PFSK-1 (cell line): Measurements from ENCODE around the gene SPG11.

Source experiments
- FOXP2 ChIP-seq: optimal IDR thresholded peaks from 2 replicates; pipeline ENCODE3; 2011; ENCODE audit warnings: borderline replicate concordance, control low read depth, inconsistent platforms; ENCODE audit not compliant: insufficient read depth; ENCODE audit errors: extremely low read length, extremely low read depth
- POLR2AphosphoS5 ChIP-seq: IDR thresholded peaks from 2 replicates; pipeline ENCODE4 v1.6.1; 2012; ENCODE audit warnings: low read depth, mild to moderate bottlenecking, control low read depth, low read length, moderate library complexity
- SIN3A ChIP-seq: IDR thresholded peaks from 2 replicates; pipeline ENCODE4 v1.6.1; 2012; ENCODE audit warnings: mild to moderate bottlenecking, low read length, moderate library complexity, borderline replicate concordance; ENCODE audit not compliant: insufficient read depth
- TAF1 ChIP-seq: IDR thresholded peaks from 2 replicates; pipeline ENCODE4 v1.6.1; 2012; ENCODE audit warnings: low read length, control low read depth, borderline replicate concordance; ENCODE audit not compliant: insufficient read depth
- TF ChIP-seq, protein P1 (sequence below), 2 experiments: IDR thresholded peaks; 2 replicates each; pipeline versions ENCODE4 v1.6.1 to v1.8.0; 2011 to 2012; ENCODE audit warnings: low read depth in 2 of 2, low read length in 2 of 2, control low read depth in 1 of 2, inconsistent platforms in 1 of 2, mild to moderate bottlenecking in 1 of 2, moderate library complexity in 1 of 2; ENCODE audit not compliant: insufficient read depth in 1 of 2

The SPG11 gene

DNA sequence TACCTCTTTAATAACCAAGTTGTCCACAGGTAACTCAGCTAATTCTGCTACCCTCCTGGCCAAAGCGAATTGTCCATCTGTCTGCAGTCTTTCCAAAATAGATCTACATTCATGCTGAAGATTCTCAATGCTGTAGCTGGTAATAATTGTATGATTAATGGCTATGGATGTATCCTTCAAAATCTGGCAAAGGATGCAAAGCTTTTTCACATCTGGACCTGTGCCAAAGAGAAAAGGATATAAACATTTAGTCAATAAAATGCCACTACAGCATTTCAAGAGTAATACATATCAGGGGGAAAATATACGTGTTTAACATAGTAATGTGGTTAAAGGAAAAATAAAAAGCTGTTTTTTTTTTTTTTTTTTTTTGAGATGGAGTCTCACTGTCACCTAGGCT, 77.8 kb downstream of the SPG11 start:
- TF ChIP-seq SIN3A (no peak), FOXP2 (no peak), TAF1 (no peak), POLR2AphosphoS5 (no peak)
- TF ChIP-seq, protein P1, sequence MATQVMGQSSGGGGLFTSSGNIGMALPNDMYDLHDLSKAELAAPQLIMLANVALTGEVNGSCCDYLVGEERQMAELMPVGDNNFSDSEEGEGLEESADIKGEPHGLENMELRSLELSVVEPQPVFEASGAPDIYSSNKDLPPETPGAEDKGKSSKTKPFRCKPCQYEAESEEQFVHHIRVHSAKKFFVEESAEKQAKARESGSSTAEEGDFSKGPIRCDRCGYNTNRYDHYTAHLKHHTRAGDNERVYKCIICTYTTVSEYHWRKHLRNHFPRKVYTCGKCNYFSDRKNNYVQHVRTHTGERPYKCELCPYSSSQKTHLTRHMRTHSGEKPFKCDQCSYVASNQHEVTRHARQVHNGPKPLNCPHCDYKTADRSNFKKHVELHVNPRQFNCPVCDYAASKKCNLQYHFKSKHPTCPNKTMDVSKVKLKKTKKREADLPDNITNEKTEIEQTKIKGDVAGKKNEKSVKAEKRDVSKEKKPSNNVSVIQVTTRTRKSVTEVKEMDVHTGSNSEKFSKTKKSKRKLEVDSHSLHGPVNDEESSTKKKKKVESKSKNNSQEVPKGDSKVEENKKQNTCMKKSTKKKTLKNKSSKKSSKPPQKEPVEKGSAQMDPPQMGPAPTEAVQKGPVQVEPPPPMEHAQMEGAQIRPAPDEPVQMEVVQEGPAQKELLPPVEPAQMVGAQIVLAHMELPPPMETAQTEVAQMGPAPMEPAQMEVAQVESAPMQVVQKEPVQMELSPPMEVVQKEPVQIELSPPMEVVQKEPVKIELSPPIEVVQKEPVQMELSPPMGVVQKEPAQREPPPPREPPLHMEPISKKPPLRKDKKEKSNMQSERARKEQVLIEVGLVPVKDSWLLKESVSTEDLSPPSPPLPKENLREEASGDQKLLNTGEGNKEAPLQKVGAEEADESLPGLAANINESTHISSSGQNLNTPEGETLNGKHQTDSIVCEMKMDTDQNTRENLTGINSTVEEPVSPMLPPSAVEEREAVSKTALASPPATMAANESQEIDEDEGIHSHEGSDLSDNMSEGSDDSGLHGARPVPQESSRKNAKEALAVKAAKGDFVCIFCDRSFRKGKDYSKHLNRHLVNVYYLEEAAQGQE (IDR thresholded peaks at IDR 0.05; ENCODE audit: insufficient read depth in 1 of 2, low read depth in 2 of 2, low read length in 2 of 2) = no peak

DNA sequence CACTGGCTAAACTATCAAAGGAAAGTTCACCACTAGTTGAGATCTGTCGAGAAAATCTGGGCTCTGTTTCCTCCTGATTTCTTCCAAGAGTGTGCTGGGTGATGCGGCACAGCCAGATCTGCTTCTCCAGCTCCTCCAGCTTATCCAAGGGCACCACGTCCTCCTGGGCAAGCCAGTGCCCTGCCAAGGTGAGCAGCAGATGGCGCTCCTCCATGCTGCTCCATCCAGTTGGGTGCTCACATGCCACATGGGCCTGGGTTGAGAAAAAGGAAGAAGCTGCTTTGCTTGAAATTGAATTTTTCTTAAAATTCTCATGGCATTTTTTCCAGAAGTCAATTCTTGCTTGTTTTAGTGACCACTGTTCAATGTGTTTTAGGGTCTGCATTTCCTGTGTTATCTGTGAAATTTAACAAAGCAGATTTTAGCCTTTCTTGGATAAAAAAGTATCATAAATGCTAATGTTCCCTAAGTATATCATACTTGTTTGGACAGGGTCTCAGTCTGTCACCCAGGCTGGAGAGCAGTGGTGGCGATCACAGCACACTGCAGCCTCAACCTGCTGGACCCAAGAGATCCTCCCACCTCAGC, 79.2 kb downstream of the SPG11 start:
- TF ChIP-seq SIN3A (no peak), FOXP2 (no peak), TAF1 (no peak), POLR2AphosphoS5 (no peak)
- TF ChIP-seq, protein P1 (IDR thresholded peaks at IDR 0.05; ENCODE audit: insufficient read depth in 1 of 2, low read depth in 2 of 2, low read length in 2 of 2) = no peak

DNA sequence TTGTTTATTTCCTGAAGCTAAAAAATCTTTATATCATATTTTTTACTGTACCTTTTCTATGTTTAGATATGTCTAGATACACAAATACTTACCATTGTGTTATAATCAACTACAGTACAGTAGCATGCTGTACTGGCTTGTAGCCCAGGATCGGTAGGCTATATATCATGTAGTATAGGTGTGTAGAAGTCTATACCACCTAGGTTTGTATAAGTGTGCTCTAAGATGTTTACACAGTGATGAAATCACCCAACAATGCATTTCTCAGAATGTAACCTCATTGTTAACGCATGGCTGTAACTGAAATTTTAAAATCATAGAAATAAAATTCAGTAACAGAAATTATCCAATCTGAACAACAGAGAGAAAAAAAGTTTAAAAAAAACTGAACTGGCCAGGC, 83.4 kb downstream of the SPG11 start:
- TF ChIP-seq, protein P1 (IDR thresholded peaks at IDR 0.05; ENCODE audit: insufficient read depth in 1 of 2, low read depth in 2 of 2, low read length in 2 of 2) = no peak
- TF ChIP-seq FOXP2 (no peak), SIN3A (no peak), TAF1 (no peak)

DNA sequence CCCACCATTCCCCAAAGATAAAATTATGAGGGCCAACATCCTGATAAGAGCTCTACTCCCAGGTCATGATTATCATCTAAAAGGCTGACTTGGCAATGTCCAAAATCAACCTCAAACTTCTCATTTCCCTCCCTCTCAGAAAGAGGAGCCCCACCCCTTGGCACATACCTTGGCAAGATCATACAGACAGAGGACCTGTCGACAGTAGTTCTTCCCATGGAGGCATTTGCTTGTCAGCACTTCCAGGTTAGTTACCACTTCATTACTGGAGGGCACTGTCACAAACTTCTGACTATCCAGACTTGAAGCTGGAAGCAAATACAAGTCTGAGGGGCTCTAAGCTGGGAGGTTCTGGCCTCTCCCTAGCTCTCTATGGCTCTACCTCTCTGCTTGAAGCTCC, 88.7 kb downstream of the SPG11 start:
- TF ChIP-seq TAF1 = no peak
- TF ChIP-seq SIN3A = no peak
- no peak for TF ChIP-seq POLR2AphosphoS5
- TF ChIP-seq, protein P1 (IDR thresholded peaks at IDR 0.05; ENCODE audit: insufficient read depth in 1 of 2, low read depth in 2 of 2, low read length in 2 of 2) = no peak
- TF ChIP-seq FOXP2 = no peak

DNA sequence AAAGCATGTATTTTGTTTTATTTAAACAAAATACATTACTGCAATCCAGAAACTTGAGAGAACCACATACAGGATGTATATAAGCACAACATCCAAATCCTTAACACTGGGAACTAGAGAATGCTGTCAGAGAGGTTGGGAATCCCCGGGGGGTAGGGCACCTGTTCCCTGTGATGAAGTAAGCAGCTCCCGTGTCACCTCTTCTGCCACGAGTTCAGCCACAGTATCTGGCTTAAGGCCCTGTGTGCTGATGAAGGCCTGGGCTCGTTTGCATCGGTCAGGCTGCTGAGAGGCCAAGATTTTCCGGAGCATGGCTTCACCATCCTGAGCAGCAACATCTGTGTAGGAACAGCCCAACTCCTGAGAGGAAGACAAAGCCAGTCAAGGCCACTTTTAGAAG, 90.1 kb downstream of the SPG11 start:
- TF ChIP-seq SIN3A = no peak
- TF ChIP-seq FOXP2 = no peak
- TF ChIP-seq POLR2AphosphoS5 = no peak
- TF ChIP-seq, protein P1 (IDR thresholded peaks at IDR 0.05; ENCODE audit: insufficient read depth in 1 of 2, low read depth in 2 of 2, low read length in 2 of 2) = no peak
